Fibroblast of lung (primary cell): Measurements from ENCODE around the gene SLC9B2.

Experiments
- CTCF ChIP-seq, 2 donors: IDR thresholded peaks in 1 of 2; conservative IDR thresholded peaks in 1 of 2; 1 replicate in 1 of 2; 2 replicates in 1 of 2; pipeline ENCODE4 v1.5.1; 2011 to 2012; ENCODE audit warnings: low read length in 2 of 2, control low read depth in 1 of 2, inconsistent platforms in 1 of 2, low read depth in 1 of 2, mild to moderate bottlenecking in 1 of 2
- EZH2 ChIP-seq: IDR thresholded peaks from 2 replicates; pipeline ENCODE4 v1.5.1; 2012; ENCODE audit warnings: low read length, control low read depth, mild to moderate bottlenecking; ENCODE audit errors: missing control alignments

GRCh38 chr4:102981005-102981404 is 95.6 kb downstream of the SLC9B2 start:
- no peak for TF ChIP-seq CTCF (conservative IDR thresholded peaks at IDR 0.05 in 1 of 2, IDR thresholded peaks at IDR 0.05 in 1 of 2; ENCODE audit: low read depth in 1 of 2, low read length in 2 of 2)
- TF ChIP-seq EZH2: no peak
